CD4-positive, alpha-beta T cell treated with Interferon alpha-2 for 1 hour (primary cell): ENCODE results near the gene ADGRA3.

Experiments
- DNase-seq, 2 donors: peaks; one replicate each; pipeline ENCODE4 v3.0.0-alpha.2; 2020 to 2022

Gene ADGRA3, protein sequence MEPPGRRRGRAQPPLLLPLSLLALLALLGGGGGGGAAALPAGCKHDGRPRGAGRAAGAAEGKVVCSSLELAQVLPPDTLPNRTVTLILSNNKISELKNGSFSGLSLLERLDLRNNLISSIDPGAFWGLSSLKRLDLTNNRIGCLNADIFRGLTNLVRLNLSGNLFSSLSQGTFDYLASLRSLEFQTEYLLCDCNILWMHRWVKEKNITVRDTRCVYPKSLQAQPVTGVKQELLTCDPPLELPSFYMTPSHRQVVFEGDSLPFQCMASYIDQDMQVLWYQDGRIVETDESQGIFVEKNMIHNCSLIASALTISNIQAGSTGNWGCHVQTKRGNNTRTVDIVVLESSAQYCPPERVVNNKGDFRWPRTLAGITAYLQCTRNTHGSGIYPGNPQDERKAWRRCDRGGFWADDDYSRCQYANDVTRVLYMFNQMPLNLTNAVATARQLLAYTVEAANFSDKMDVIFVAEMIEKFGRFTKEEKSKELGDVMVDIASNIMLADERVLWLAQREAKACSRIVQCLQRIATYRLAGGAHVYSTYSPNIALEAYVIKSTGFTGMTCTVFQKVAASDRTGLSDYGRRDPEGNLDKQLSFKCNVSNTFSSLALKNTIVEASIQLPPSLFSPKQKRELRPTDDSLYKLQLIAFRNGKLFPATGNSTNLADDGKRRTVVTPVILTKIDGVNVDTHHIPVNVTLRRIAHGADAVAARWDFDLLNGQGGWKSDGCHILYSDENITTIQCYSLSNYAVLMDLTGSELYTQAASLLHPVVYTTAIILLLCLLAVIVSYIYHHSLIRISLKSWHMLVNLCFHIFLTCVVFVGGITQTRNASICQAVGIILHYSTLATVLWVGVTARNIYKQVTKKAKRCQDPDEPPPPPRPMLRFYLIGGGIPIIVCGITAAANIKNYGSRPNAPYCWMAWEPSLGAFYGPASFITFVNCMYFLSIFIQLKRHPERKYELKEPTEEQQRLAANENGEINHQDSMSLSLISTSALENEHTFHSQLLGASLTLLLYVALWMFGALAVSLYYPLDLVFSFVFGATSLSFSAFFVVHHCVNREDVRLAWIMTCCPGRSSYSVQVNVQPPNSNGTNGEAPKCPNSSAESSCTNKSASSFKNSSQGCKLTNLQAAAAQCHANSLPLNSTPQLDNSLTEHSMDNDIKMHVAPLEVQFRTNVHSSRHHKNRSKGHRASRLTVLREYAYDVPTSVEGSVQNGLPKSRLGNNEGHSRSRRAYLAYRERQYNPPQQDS (N-terminal part only)

GRCh38 chr4:22515888-22516541, at the start of gene ADGRA3:
Gene ADGRA3, minus strand, starts transcription at chr4:22516066. Its CDS starts 282 bp downstream, at chr4:22515784.
- DNase-seq: no peak

DNA sequence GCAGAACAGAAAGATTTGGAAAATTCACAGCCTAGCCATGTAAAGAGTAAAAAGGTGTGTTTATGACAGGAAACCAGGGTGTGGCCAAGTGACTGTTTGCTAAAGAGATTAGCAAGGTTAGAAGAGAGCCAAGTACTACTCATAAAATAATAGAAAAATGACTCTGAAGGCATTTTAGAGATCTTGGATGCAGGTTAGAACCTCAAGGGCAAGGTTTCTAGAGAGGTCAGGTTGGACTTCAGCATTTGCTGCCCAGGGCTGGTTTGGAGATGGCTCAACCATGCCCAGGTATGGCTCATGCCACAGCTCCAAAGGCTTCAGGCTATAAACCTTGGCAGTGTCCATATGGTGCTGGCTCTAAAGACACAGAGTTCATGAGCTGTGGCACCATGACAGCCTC, 40.6 kb upstream of the ADGRA3 start:
- DNase-seq: no peak

GRCh38 chr4:22554670-22555069, 38.8 kb upstream of the ADGRA3 start:
- DNase-seq: no peak

GRCh38 chr4:22553560-22553959, 37.7 kb upstream of the ADGRA3 start:
- DNase-seq: no peak

DNA sequence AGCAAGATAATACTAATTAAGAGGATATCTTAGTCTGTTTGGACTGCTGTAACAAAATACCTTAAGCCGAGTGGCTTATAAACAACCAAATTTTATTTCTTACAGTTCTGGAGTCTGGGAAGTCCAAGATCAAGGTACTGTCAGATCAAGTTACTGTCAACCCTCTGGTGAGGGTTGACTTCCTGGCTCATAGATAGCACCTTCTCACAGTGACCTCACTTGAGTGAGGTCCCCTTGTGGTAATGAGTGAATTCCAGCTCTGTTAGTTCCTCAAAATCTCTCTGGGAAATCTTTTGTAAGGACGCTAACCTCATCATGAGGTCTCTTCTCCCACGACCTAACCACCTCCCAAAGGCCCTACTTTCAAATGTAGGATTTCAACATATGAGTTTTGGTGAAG, 36.9 kb upstream of the ADGRA3 start:
- DNase-seq: no peak

GRCh38 chr4:22551550-22551949, 35.7 kb upstream of the ADGRA3 start:
- no peak for DNase-seq

DNA sequence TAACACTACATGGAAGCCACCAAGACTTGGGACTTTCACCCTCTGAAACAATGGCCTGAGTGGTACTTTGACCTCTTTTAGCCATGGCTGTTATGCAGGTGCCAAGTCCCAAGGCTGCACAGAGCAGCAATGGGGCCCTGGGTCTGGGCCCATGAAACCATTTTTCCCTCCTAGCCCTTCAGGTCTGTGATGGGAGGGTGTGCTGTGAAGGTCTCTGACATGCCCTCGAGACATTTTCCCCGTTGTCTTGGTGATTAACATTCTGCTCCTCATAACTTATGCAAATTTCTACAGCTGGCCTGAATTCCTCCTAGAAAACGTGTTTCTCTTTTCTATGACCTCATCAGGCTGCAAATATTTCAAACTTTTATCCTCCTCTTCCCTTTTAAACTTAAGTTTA, 30.4 kb upstream of the ADGRA3 start:
- no peak for DNase-seq

DNA sequence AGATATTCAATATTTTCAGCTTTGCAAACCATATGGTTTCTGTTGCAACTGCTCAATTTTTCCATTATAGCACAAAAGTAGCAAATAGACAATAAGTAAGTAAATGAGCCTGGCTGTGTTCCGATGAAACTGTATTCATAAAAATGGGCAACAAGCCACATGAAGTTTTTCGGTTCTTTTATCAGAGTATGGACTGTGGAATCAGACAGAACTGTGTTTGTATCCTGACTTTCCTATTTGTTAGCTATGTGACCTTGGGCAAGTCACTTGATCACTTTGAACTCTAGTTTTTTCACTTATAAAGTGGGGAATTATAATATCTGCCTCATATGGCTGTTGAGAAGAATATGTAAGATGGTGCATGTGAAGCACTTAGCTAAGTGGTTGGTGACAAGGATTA, 23.4 kb upstream of the ADGRA3 start:
- no peak for DNase-seq

GRCh38 chr4:22537864-22538263, 22.0 kb upstream of the ADGRA3 start:
- DNase-seq: no peak

GRCh38 chr4:22534374-22534773, 18.5 kb upstream of the ADGRA3 start:
- no peak for DNase-seq

GRCh38 chr4:22532896-22533295, 17.0 kb upstream of the ADGRA3 start:
- no peak for DNase-seq

DNA sequence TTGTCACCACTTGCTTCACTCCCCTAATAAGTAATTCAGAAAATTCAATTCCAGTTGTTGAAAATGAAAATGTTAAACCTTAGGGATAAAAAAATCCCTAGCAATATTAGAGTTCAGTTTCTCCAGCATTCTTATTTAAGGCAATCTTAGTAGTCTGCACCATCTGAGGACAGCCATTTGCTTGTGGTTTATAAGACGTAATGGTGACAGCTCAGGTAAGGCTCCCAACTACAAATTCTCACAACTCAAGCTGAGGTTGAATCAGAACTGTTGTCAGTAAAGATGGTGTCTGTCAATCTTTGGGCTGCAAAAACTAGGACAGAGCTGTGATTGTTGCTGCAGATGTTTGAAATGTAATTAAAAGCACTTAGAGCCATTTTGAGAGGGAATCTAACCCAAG, 16.3 kb upstream of the ADGRA3 start:
- no peak for DNase-seq

DNA sequence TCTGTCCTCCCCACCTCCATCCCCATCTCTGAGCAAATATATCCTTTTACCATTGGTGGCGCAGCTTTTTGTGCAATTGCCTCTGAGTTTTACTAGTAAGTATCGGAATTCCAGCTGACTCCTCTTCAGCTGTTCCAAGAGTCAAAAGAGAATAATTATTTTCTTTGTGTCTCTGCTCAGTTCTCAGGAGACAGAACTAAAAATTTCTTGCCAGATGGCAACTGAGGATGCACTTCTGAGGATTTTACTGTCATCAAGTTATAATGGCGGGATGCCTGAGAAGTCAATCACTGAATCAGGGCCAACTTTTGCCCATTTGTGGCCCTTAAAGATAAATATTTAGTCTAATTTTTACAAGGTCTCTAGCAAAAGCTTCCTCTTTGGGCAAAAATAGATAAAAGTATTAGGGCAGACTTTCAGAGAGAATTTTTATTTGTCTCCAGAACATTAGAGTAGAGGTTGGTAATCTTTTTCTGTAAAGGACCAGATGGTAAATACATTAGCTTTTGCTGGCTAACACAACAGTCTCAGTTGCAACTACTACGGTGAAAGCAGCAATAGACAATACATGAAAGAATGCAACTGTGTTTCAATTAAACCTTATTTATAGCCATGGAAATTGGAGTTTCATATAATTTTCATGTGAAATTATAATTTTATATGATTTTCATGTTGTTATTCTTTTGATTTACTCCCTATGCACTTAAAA, 15.6 kb upstream of the ADGRA3 start:
- DNase-seq: no peak

GRCh38 chr4:22524895-22525294, 9.0 kb upstream of the ADGRA3 start:
- no peak for DNase-seq

DNA sequence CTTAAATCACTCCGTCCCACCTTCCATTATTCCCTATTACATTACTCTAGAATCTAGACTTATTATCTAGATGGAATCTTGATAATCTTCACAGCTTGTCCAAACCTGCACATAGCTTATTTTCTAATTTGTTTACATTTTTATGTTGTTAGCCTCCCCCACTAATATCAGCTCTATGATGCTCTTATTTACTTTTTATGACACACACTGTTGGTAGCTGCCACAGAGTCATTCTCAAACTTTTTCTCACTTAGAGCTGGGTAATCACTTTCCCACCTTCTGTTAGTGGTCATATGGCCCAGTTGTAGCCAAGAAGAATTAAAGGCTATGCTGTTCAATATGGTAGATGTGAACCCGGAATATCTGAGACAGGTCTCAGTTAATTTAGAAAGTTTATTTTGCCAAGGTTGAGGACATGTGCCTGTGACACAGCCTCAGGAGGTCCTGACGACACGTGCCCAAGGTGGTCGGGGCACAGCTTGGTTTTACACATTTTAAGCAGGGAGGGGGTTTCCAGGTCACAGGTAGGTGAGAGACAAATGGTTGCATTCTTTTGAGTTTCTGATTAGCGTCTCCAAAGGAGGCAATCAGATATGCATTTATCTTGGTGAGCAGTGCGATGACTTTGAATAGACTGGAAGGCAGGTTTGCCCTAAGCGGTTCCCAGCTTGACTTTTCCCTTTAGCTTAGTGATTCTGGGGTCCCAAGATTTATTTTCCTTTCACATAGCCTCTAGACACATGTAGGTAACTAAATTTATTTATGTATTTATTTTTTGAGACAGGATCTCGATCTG, 7.0 kb upstream of the ADGRA3 start:
- DNase-seq: no peak

- DNase-seq: no peak
Measured at GRCh38 chr4:22522206-22522605, 6.3 kb upstream of the ADGRA3 start.

GRCh38 chr4:22521240-22521639, 5.4 kb upstream of the ADGRA3 start:
- DNase-seq: no peak

GRCh38 chr4:22515145-22515887, 550 bp downstream of the ADGRA3 start:
- no peak for DNase-seq

DNA sequence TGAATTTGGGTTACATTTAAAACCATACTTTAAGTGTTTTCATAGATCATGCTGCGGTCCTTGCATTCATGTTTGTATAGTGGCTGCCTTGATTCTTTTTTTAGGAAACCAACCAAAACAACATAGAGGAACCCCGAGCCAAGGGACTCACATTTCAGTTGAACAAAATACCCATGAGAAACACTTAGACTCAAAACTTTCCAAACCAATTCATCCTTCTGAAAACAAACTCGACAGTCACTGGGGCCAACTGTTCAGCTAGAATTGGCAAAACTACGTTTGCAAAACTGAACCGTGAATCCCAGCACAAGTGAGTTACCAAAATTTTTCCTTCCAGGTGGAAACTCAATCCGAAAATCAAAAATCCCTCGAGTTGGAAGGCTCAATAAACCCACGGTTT, 1.4 kb downstream of the ADGRA3 start:
- no peak for DNase-seq

DNA sequence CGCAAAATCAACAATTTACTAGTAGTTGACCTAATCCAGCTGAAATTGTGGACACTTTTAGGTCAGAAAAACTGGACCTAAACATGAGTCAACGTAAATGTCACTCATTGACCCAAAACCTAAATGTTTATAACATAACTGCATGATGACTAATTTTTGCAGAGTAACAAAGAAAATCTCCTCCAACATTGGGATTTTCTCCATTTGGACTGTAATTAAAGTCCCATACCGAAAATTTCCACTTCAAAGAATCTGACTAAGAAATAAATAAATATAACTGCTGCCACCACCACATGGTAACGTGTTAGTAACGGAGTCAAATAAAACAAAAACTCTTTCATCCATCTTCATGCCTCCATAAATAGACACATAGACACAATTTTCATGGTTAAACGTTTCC, 1.9 kb downstream of the ADGRA3 start:
- no peak for DNase-seq
